HAP-1 (cell line): ENCODE results near the gene CD164L2.

ENCODE experiments used
- DNase-seq, 2 experiments: peaks; one replicate each; pipeline ENCODE4 v3.0.0-alpha.2; 2016 to 2020; ENCODE audit warnings: low spot score in 2 of 2
- H3K27me3 ChIP-seq: fragments of 250-450 bp; sonication (Bioruptor Pico); 2 replicates; pipeline ENCODE4 v1.5.1; 2020; ENCODE audit warnings: low read depth, mild to moderate bottlenecking, moderate library complexity
- H3K36me3 ChIP-seq: fragments of 250-450 bp; sonication (Bioruptor Pico); replicated peaks from 2 replicates; pipeline ENCODE4 v1.5.1; 2020; ENCODE audit warnings: mild to moderate bottlenecking
- H3K4me1 ChIP-seq: fragments of 250-450 bp; sonication (Bioruptor Pico); 2 replicates; pipeline ENCODE4 v1.5.1; 2020; ENCODE audit warnings: mild to moderate bottlenecking
- H3K4me3 ChIP-seq: fragments of 250-450 bp; sonication (Bioruptor Pico); 2 replicates; pipeline ENCODE4 v1.5.1; 2020; ENCODE audit warnings: mild to moderate bottlenecking, moderate library complexity
- H3K9me3 ChIP-seq: fragments of 250-450 bp; sonication (Bioruptor Pico); 2 replicates; pipeline ENCODE4 v1.5.1; 2020; ENCODE audit warnings: mild to moderate bottlenecking, moderate library complexity
- in situ Hi-C: fragments of 300-500 bp; cut with MboI; formaldehyde crosslinking; loops from 3 replicates; pipeline ENCODE4 v1.14.3; 2020; ENCODE audit warnings: low sequenced_read_pairs, inconsistent platforms, mixed read lengths

CD164L2 gene

GRCh38 chr1:27333717-27334279, 49.3 kb downstream of the CD164L2 start:
- Histone ChIP-seq H3K27me3 (no peaks in the 10 kb centered on the region), H3K36me3 (peaks cover 33% of the 10 kb centered on the region), H3K4me1 (no peaks in the 10 kb centered on the region), H3K4me3 (no peak overlapping the region), H3K9me3 (no peaks in the 10 kb centered on the region)
- no peak for DNase-seq
- in situ Hi-C loops, result no loop called here

GRCh38 chr1:27332536-27333281, 50.4 kb downstream of the CD164L2 start:
- no peaks in the 10 kb centered on the region for H3K9me3 ChIP-seq
- H3K4me1 ChIP-seq, result no peaks in the 10 kb centered on the region
- peak; percentile 17 to 68 for DNase-seq
- in situ Hi-C loops, result no loop called here
- H3K27me3 ChIP-seq, result no peaks in the 10 kb centered on the region
- no peak overlapping the region for H3K4me3 ChIP-seq
- peaks cover 37% of the 10 kb centered on the region for H3K36me3 ChIP-seq

- no peak for DNase-seq
- Histone ChIP-seq H3K4me3 (no peak overlapping the region), H3K36me3 (peaks cover 40% of the 10 kb centered on the region), H3K4me1 (no peaks in the 10 kb centered on the region), H3K27me3 (no peaks in the 10 kb centered on the region), H3K9me3 (no peaks in the 10 kb centered on the region)
- in situ Hi-C loops, result no loop called here
Measured at GRCh38 chr1:27331922-27332321, 51.2 kb downstream of the CD164L2 start.

GRCh38 chr1:27331426-27331825, 51.7 kb downstream of the CD164L2 start:
- DNase-seq, result no peak
- Histone ChIP-seq H3K9me3 (no peaks in the 10 kb centered on the region), H3K27me3 (no peaks in the 10 kb centered on the region), H3K4me3 (no peak overlapping the region), H3K36me3 (peaks cover 45% of the 10 kb centered on the region), H3K4me1 (no peaks in the 10 kb centered on the region)
- in situ Hi-C loops, result no loop called here

GRCh38 chr1:27330786-27331185, 52.3 kb downstream of the CD164L2 start:
- H3K4me1 ChIP-seq, result no peaks in the 10 kb centered on the region
- no peak overlapping the region for H3K4me3 ChIP-seq
- no peaks in the 10 kb centered on the region for H3K9me3 ChIP-seq
- H3K27me3 ChIP-seq, result no peaks in the 10 kb centered on the region
- in situ Hi-C loops, result no loop called here
- peaks cover 49% of the 10 kb centered on the region for H3K36me3 ChIP-seq
- DNase-seq, result no peak
